B cell (primary cell): Measurements from ENCODE around the gene NRXN2.

Experiments
- CTCF ChIP-seq: fragments of 200-600 bp; IDR thresholded peaks from one replicate; pipeline ENCODE4 v1.8.0; 2022; ENCODE audit warnings: antibody characterized with exemption, mild to moderate bottlenecking
- EZH2 ChIP-seq: IDR thresholded peaks from 2 replicates; pipeline ENCODE4 v1.6.1; 2012; ENCODE audit warnings: borderline replicate concordance, low read depth, mild to moderate bottlenecking, moderate library complexity, low read length; ENCODE audit not compliant: insufficient read depth, poor library complexity, severe bottlenecking

GRCh38 chr11:64722141-64723065, 594 bp downstream of the NRXN2 start:
- TF ChIP-seq CTCF: no peak
- no peak for TF ChIP-seq EZH2
